Measurements from ENCODE around the gene HYAL2. TPM values are rescaled to one million over a fixed set of nuclear protein-coding genes. Genes with fewer than 3 reads are reported as not detected.

Gene HYAL2
- total and polyA plus RNA-seq, 2 of the 8 experiments (the other 6 are each of a cell fraction or from before 2014, with no cell fraction given) = 51.9 to 176 TPM

GRCh38 chr3:50296721-50297383, 25.7 kb downstream of the HYAL2 start:
- no peak overlapping the region for H2AK5ac ChIP-seq (ENCODE audit: low read depth, low read length)
- H3K4me1 ChIP-seq (replicated peaks in 1 of 4; ENCODE audit: control insufficient read depth in 3 of 4, insufficient read depth in 4 of 4, low read length in 3 of 4) = peaks cover 0 to 19% (median 8%) of the 10 kb centered on the region in 4 experiments; a peak in 5 of 7 replicates
- H3K27ac ChIP-seq (ENCODE audit: low read depth, low read length) = no peak overlapping the region
- ChIA-PET POLR2A (ENCODE audit: partially characterized antibody) (interaction anchor here (0.9 to 11.3 kb wide), 5 partner anchors 18 to 74 kb away, joined by 3 to 149 read pairs (median 3); partner anchors contain the start of genes HYAL2 and LSMEM2), CTCF (ENCODE audit: partially characterized antibody) (interaction anchor here (0.5 to 3.0 kb wide), 8 partner anchors 9 to 56 kb away, joined by 3 to 16 read pairs (median 3); partner anchors contain the start of gene LSMEM2)
- no peak for FAIRE-seq
- no peak for TF ChIP-seq FOSL1 (IDR thresholded peaks at IDR 0.05; ENCODE audit: insufficient read depth, low read depth, low read length)
- TF ChIP-seq RXRA (IDR thresholded peaks at IDR 0.05; ENCODE audit: insufficient read depth, low read depth, low read length) = no peak
- no peak for TF ChIP-seq TAF7 (optimal IDR thresholded peaks at IDR 0.05; ENCODE audit: borderline replicate concordance, low read depth, low read length)
- no peak for TF ChIP-seq BACH1 (IDR thresholded peaks at IDR 0.05; ENCODE audit: low read length)
- TF ChIP-seq SP4 (IDR thresholded peaks at IDR 0.05; ENCODE audit: low read length) = no peak
- no peak for TF ChIP-seq YY1 (IDR thresholded peaks at IDR 0.05; ENCODE audit: low read depth, low read length)
- TF ChIP-seq BRCA1 (IDR thresholded peaks at IDR 0.05; ENCODE audit: low read depth, low read length) = no peak
- no peak for TF ChIP-seq HDAC6 (IDR thresholded peaks at IDR 0.05; ENCODE audit: low read depth, low read length)
- TF ChIP-seq POU5F1 (IDR thresholded peaks at IDR 0.05; ENCODE audit: low read depth, low read length) = no peak
- no peak for TF ChIP-seq SP2 (IDR thresholded peaks at IDR 0.05; ENCODE audit: low read length)
- no peak for TF ChIP-seq CHD2 (IDR thresholded peaks at IDR 0.05; ENCODE audit: low read length)
- TF ChIP-seq CBX5 (IDR thresholded peaks at IDR 0.05; ENCODE audit: low read depth, low read length) = no peak
- TF ChIP-seq RAD21 (IDR thresholded peaks at IDR 0.05 in 1 of 2, conservative IDR thresholded peaks at IDR 0.05 in 1 of 2; ENCODE audit: low read depth in 2 of 2, low read length in 2 of 2) = no peak
- no peak overlapping the region for H2BK12ac ChIP-seq (ENCODE audit: low read depth, low read length)
- no peak for DNase-seq (ENCODE audit: low read depth in 1 of 2, low spot score in 2 of 2)
- H3K18ac ChIP-seq (ENCODE audit: extremely low read depth, low read length) = no peak overlapping the region
- H3K23me2 ChIP-seq (ENCODE audit: low read depth, low read length) = peaks cover 8% of the 10 kb centered on the region; the same call in 1 of the 2 replicates
- H3K9me3 ChIP-seq (ENCODE audit: insufficient read depth in 2 of 2, low read depth in 1 of 2, low read length in 1 of 2) = no peaks in the 10 kb centered on the region
- peak overlapping the region; percentile 82 for H4K8ac ChIP-seq (ENCODE audit: extremely low read depth, insufficient read depth, low read length)
- H2BK20ac ChIP-seq (ENCODE audit: low read length) = no peak overlapping the region
- no peak overlapping the region for H3K4ac ChIP-seq (replicated peaks; ENCODE audit: insufficient read length, low read depth, low read length)
- no peak overlapping the region for H3K14ac ChIP-seq (ENCODE audit: insufficient read length)
- no peak overlapping the region for H4K91ac ChIP-seq (replicated peaks; ENCODE audit: insufficient read length, low read length)
- no peak overlapping the region for H3K4me3 ChIP-seq (ENCODE audit: extremely low read depth in 1 of 4, insufficient read depth in 2 of 4, low read depth in 3 of 4, low read length in 4 of 4)
- H3K23ac ChIP-seq (ENCODE audit: insufficient read length) = no peak overlapping the region
- no peak overlapping the region for H4K5ac ChIP-seq (ENCODE audit: insufficient read length, low read depth, low read length)
- H3K79me2 ChIP-seq (ENCODE audit: control insufficient read depth in 1 of 2, insufficient read depth in 2 of 2, low read length in 2 of 2) = peaks cover 0 to under 1% of the 10 kb centered on the region in 2 experiments; a peak in 1 of 4 replicates
- H3K79me1 ChIP-seq (ENCODE audit: low read depth, low read length) = no peaks in the 10 kb centered on the region
- H3K4me2 ChIP-seq (ENCODE audit: insufficient read depth in 1 of 2, low read depth in 2 of 2, low read length in 2 of 2) = no peak overlapping the region
- no peak overlapping the region for H2AFZ ChIP-seq (ENCODE audit: low read length)
- H3K9ac ChIP-seq (replicated peaks in 1 of 4; ENCODE audit: extremely low read depth in 1 of 4, low read depth in 3 of 4, low read length in 3 of 4) = no peak overlapping the region
- no peaks in the 10 kb centered on the region for H3K36me3 ChIP-seq (ENCODE audit: control insufficient read depth in 2 of 4, insufficient read depth in 4 of 4, low read length in 3 of 4)
- no peak overlapping the region for H3K56ac ChIP-seq (replicated peaks; ENCODE audit: insufficient read length, low read depth, low read length)
- 90% methylated on average over 18 of the region's 18 CpGs; no CpG with 5 or more reads in 1 of the 2 experiments for WGBS, 2 experiments (ENCODE audit: extremely low coverage in 1 of 2, insufficient coverage in 1 of 2, insufficient read length in 1 of 2, insufficient replicate concordance in 2 of 2, low coverage in 1 of 2, low lambda C conversion rate in 2 of 2, missing lambda C conversion rate in 1 of 2)
- peaks cover 0 to 2% of the 10 kb centered on the region in 2 experiments for H4K20me1 ChIP-seq (replicated peaks in 1 of 2; ENCODE audit: control insufficient read depth in 1 of 2, insufficient read depth in 2 of 2, low read length in 2 of 2)
- H3K27me3 ChIP-seq (replicated peaks in 1 of 4; ENCODE audit: control insufficient read depth in 3 of 4, extremely low read depth in 1 of 4, insufficient read depth in 3 of 4, low read length in 3 of 4) = no peaks in the 10 kb centered on the region; a peak in 1 of 7 replicates
- no peak overlapping the region for H2BK15ac ChIP-seq (ENCODE audit: low read length)
- no peak overlapping the region for H2BK5ac ChIP-seq (ENCODE audit: low read depth, low read length)
- no peak overlapping the region for H2BK120ac ChIP-seq (replicated peaks; ENCODE audit: low read depth, low read length)
